RWPE1 (cell line): ENCODE measurements around the gene SPEF1.

Experiments used
- CTCF ChIA-PET: fragments of 350-600 bp; sonication (Branson Sonifier 250); formaldehyde crosslinking; extraction: SDS; loops from one replicate; lab custom pipeline; 2021; lab: Yijun Ruan, JAX
- POLR2A ChIA-PET: fragments of 400-600 bp; formaldehyde crosslinking; extraction: SDS; loops from one replicate; lab custom pipeline; 2020; ENCODE audit warnings: antibody characterized with exemption; ENCODE audit not compliant: low non-redundant PET; lab: Yijun Ruan, JAX
- DNase-seq: peaks from one replicate; pipeline ENCODE4 v3.0.0; 2012; ENCODE audit warnings: low spot score
- H3K27ac ChIP-seq: fragments of 450-650 bp; 2 replicates; pipeline ENCODE4 v1.5.1; 2017
- CTCF ChIP-seq: fragments of 450-650 bp; conservative IDR thresholded peaks from 2 replicates; pipeline ENCODE4 v1.5.1; 2017; ENCODE audit warnings: low read depth, mild to moderate bottlenecking

The SPEF1 gene

DNA sequence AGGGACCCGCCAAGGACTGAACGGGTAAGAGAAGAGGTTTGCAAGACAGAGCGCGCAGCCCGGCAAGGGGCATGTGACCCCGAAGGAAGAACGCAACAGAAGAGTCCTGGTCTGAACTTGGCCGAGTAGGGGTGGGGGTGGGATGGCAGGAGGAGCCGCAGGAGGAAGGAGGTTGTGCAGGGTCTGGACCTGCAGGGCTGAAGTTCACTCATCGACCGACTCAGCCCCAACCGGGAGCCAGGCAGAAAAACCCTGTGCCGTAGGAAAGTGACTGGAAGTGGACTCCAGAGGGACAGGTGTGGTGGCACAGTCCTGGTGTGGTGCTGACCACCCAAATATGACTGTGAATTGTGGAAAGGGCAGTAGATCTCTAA, 28.9 kb downstream of the SPEF1 start:
- DNase-seq = no peak
- TF ChIP-seq CTCF = no peak
- ChIA-PET CTCF (interaction anchor here (0.7 to 1.5 kb wide), 8 partner anchors 10 to 79 kb away, joined by 3 to 7 read pairs (median 4); partner anchors contain the start of gene ADISSP), POLR2A (no interaction called here)
- H3K27ac ChIP-seq = peak overlapping the region; percentile 23

DNA sequence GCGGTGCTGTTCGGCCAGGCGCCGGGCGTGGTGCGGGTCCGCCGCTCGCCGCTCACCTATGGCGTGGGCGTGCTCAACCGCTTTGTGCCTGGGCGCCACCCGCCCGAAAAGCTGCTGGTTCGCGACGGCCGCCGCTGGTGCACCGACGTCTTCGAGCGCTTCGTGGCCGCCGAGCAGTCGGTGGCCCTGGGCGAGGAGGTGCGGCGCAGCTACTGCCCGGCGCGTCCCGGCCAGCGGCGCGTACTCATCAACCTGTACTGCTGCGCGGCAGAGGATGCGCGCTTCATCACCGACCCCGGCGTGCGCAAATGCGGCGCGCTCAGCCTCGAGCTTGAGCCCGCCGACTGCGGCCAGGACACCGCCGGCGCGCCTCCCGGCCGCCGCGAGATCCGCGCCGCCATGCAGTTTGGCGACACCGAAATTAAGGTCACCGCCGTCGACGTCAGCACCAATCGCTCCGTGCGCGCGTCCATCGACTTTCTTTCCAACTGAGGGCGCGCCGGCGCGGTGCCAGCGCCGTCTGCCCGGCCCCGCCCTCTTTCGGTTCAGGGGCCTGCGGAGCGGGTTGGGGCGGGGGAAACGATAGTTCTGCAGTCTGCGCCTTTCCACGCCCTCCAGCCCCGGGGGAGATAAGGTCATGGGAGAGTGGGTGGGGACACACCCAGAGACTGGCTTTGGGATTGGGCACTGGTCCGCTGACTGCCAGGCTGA, 29.4 kb downstream of the SPEF1 start:
- POLR2A ChIA-PET = no interaction called here
- CTCF ChIA-PET = interaction anchor here (0.7 to 1.5 kb wide), 6 partner anchors 9 to 103 kb away, joined by 3 to 6 read pairs (median 4); partner anchors contain the start of gene ADISSP
- H3K27ac ChIP-seq = peak overlapping the region; percentile 23
- no peak for TF ChIP-seq CTCF
- peak; percentile 58 for DNase-seq

GRCh38 chr20:3751305-3751674, 30.0 kb downstream of the SPEF1 start:
- no peak for TF ChIP-seq CTCF
- CTCF ChIA-PET = interaction anchor here (0.7 to 1.2 kb wide), 5 partner anchors 9 to 103 kb away, joined by 3 to 6 read pairs (median 5); partner anchors contain the start of gene ADISSP
- POLR2A ChIA-PET = no interaction called here
- H3K27ac ChIP-seq = no peak overlapping the region
- DNase-seq = no peak

DNA sequence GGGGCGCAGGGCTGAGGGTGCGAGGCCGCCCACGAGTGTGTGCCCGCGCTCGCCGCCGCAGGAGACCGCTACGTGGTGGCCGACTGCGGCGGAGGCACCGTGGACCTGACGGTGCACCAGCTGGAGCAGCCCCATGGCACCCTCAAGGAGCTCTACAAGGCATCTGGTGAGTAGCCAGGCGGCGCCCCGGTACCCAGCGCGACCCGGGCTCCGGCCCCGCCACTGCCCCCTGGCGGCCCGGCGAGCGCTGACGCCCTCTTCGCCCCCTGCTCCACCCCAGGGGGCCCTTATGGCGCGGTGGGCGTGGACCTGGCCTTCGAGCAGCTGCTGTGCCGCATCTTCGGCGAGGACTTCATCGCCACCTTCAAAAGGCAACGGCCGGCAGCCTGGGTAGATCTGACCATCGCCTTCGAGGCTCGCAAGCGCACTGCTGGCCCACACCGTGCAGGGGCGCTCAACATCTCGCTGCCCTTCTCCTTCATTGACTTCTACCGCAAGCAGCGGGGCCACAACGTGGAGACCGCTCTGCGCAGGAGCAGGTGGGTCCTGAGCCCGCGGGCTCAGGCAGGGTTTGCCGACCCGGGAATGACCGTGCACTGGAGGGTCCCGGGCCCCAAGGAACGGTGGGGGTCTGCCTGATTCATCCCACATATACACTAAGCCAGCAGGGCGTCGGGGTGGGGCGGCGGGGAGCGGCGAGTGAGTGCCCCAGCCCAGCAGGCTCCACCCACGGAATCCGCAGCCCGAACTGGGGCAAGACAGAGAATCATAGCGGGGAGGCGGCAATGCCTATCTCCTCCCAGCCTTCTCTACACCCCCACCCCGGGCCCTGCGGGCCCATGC, 31.3 kb downstream of the SPEF1 start:
- ChIA-PET CTCF (interaction anchor here (0.6 to 2.0 kb wide), 8 partner anchors 9 to 272 kb away, joined by 3 to 11 read pairs (median 4); partner anchors contain the start of genes ADISSP and AP5S1), POLR2A (no interaction called here)
- peak; percentile 61 for DNase-seq
- H3K27ac ChIP-seq = no peak overlapping the region
- peak; percentile 81 for TF ChIP-seq CTCF

DNA sequence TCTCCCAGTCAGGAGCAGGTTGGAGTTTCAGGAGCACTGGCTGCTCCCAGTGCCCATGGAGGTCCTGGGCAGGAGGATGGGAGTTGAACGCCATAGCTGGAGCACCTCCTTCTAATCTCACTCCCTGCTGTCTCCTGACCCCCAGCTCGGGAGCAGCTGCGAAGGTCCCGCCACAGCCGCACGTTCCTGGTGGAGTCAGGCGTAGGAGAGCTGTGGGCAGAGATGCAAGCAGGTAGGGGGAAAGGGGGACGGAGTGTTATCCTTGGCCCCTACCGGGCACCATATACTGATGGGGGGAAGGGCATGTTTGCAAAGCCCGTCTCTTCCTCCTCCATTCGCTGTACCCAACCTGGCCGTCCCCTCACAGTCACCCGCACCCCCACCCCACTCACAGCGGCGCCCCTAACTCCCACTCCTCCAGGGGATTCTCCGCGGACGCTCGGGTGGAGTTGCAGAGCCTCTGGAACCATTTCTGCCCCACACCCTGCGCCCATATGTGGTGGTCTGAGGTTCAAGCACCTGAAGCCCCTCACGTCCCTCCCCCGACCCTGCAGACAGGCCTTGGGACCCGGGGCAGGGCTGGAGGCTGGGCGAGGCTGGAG, 32.1 kb downstream of the SPEF1 start:
- H3K27ac ChIP-seq = no peak overlapping the region
- ChIA-PET POLR2A (no interaction called here), CTCF (interaction anchor here (0.6 to 2.0 kb wide), 7 partner anchors 10 to 72 kb away, joined by 3 to 11 read pairs (median 4); partner anchors contain the start of genes ADISSP and AP5S1)
- no peak for DNase-seq
- TF ChIP-seq CTCF = no peak

GRCh38 chr20:3748073-3748472, 33.2 kb downstream of the SPEF1 start:
- ChIA-PET CTCF (interaction anchor here (0.7 to 2.0 kb wide), 3 partner anchors 38 to 71 kb away, joined by 4 to 11 read pairs (median 5); no protein-coding TSS in a partner anchor), POLR2A (interaction anchor here (0.7 kb wide), 1 partner anchor 19 kb away, joined by 3 read pairs; the partner anchor contains the start of gene ADISSP)
- DNase-seq = no peak
- H3K27ac ChIP-seq = no peak overlapping the region
- TF ChIP-seq CTCF = no peak
